Activated B cell treated with CpG ODN at 0.5 μM for 24 hours (primary cell): ENCODE measurements around the gene ENPP1. TPM values are rescaled to one million over a fixed set of nuclear protein-coding genes. Genes with fewer than 3 reads are reported as not detected.

ENCODE experiments used
- ATAC-seq: fragments of 200-7000 bp; cut with Tn5 transposase; one replicate; pipeline ENCODE4 v1.10.0; 2021; ENCODE audit warnings: low read depth, mild to moderate bottlenecking, moderate library complexity
- CTCF ChIA-PET: fragments of 350-600 bp; sonication (Branson Sonifier 250); formaldehyde crosslinking; loops from one replicate; lab custom pipeline; 2021; ENCODE audit warnings: antibody characterized with exemption; lab: Charles Lee
- POLR2A ChIA-PET: fragments of 350-600 bp; sonication (Branson Sonifier 250); formaldehyde crosslinking; loops from one replicate; lab custom pipeline; 2021; ENCODE audit warnings: antibody characterized with exemption; lab: Charles Lee
- DNase-seq: peaks from one replicate; pipeline ENCODE4 v3.0.0; 2022
- H3K27ac Mint-ChIP-seq: one replicate; pipeline ENCODE4 v1.8.0; 2020; ENCODE audit warnings: mixed read lengths
- H3K27me3 Mint-ChIP-seq: one replicate; pipeline ENCODE4 v1.8.0; 2021; ENCODE audit warnings: mixed read lengths
- H3K36me3 Mint-ChIP-seq: one replicate; pipeline ENCODE4 v1.8.0; 2021; ENCODE audit warnings: low read depth, mixed read lengths
- H3K4me1 Mint-ChIP-seq: one replicate; pipeline ENCODE4 v1.8.0; 2021; ENCODE audit warnings: mixed read lengths
- H3K4me3 Mint-ChIP-seq: one replicate; pipeline ENCODE4 v1.8.0; 2020; ENCODE audit warnings: mild to moderate bottlenecking, mixed read lengths
- H3K9me3 Mint-ChIP-seq: one replicate; pipeline ENCODE4 v1.8.0; 2020; ENCODE audit warnings: mixed read lengths
- intact Hi-C: fragments of 100-400 bp; cut with micrococcal nuclease; formaldehyde crosslinking; loops from one replicate; pipeline ENCODE4 v1.15.1; 2024
- total RNA-seq: library from RNA; stranded (reverse); gene quantifications from 2 replicates; pipeline ENCODE4 v1.2.3, GENCODE V29; 2022
- TF ChIP-seq, protein P1 (sequence below): fragments of 200-600 bp; IDR thresholded peaks from one replicate; pipeline ENCODE4 v1.8.0; 2022; ENCODE audit warnings: antibody characterized with exemption, mild to moderate bottlenecking

The ENPP1 gene
- total RNA-seq, result 0.27 and 1.3 TPM in 2 replicates

DNA sequence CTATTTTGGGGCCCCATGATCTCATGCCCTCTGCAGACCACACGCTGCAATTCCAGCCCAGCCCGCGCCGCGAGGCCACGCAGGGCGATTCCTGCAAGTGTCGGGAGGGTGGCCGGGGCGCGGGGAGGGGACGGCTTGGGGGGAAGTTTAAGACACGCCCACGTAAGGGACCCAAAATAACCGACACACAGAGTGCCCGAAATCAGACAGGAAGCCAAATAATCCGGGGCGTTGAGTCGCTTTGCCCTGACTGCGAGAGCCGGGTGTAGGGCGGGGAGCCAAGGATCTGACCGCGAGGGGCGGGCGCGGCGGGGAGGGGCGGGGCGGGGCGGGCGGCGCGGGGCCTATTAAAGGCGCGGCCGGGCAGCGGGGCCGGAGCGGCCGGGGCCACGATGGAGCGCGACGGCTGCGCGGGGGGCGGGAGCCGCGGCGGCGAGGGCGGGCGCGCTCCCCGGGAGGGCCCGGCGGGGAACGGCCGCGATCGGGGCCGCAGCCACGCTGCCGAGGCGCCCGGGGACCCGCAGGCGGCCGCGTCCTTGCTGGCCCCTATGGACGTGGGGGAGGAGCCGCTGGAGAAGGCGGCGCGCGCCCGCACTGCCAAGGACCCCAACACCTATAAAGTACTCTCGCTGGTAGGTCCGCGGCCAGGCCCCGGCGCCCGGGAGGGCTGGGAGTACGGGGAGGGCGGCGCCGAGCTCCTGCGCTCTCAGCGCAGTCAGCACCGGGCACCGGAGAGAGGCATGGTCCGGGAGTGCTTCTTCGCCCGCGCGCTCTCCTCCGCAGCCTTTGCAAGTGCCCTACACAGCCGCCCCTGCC lies at the start of gene ENPP1:
ENPP1 (plus strand) TSS at position 377 of the 816 bp plus-strand sequence; CDS start at position 393, 16 bp downstream.
- peaks cover 32% of the 10 kb centered on the region for H3K27me3 Mint-ChIP-seq
- no peaks in the 10 kb centered on the region for H3K9me3 Mint-ChIP-seq
- peak within 1 kb of the TSS; percentile 90 for H3K4me3 Mint-ChIP-seq
- H3K36me3 Mint-ChIP-seq, result peaks cover 3% of the 10 kb centered on the region
- ATAC-seq (peak; percentile 79), DNase-seq (peak; percentile 45)
- H3K4me1 Mint-ChIP-seq, result peaks cover 16% of the 10 kb centered on the region
- H3K27ac Mint-ChIP-seq, result peak within 1 kb of the TSS; percentile 42
- TF ChIP-seq, protein P1, sequence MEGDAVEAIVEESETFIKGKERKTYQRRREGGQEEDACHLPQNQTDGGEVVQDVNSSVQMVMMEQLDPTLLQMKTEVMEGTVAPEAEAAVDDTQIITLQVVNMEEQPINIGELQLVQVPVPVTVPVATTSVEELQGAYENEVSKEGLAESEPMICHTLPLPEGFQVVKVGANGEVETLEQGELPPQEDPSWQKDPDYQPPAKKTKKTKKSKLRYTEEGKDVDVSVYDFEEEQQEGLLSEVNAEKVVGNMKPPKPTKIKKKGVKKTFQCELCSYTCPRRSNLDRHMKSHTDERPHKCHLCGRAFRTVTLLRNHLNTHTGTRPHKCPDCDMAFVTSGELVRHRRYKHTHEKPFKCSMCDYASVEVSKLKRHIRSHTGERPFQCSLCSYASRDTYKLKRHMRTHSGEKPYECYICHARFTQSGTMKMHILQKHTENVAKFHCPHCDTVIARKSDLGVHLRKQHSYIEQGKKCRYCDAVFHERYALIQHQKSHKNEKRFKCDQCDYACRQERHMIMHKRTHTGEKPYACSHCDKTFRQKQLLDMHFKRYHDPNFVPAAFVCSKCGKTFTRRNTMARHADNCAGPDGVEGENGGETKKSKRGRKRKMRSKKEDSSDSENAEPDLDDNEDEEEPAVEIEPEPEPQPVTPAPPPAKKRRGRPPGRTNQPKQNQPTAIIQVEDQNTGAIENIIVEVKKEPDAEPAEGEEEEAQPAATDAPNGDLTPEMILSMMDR, result no peak
- ChIA-PET CTCF (no interaction called here), POLR2A (no interaction called here)
- intact Hi-C loops, result loop anchor here (1.0 to 5.0 kb wide), 4 partner anchors 104 to 1004 kb away; partner anchors contain the start of genes MED23 and RPS12

DNA sequence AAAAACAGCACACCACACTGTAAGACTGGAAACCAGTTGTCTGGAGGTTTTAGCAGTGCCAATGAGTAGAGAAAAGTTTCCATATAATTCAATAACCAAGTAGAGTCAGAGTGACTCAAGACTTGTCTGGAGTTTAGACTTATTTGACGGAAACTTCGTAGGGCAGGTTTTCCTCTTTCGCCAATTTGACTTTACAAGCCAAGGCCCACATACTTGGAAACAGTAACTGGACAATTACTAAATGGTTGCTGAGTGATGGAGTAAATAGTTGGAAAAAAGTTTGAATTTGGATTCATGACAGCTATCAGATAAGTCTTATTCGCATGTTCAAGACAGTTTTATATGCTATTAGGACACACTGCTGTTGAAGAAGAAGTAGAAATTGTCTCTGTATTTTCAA lies 48.9 kb upstream of the ENPP1 start:
- no peaks in the 10 kb centered on the region for H3K4me1 Mint-ChIP-seq
- no peak overlapping the region for H3K27ac Mint-ChIP-seq
- no peak overlapping the region for H3K4me3 Mint-ChIP-seq
- intact Hi-C loops, result no loop called here
- peaks cover 9% of the 10 kb centered on the region for H3K27me3 Mint-ChIP-seq
- ChIA-PET POLR2A (no interaction called here), CTCF (no interaction called here)
- no peaks in the 10 kb centered on the region for H3K36me3 Mint-ChIP-seq
- ATAC-seq, result no peak
- H3K9me3 Mint-ChIP-seq, result no peaks in the 10 kb centered on the region
- DNase-seq, result no peak
- TF ChIP-seq, protein P1, result no peak

DNA sequence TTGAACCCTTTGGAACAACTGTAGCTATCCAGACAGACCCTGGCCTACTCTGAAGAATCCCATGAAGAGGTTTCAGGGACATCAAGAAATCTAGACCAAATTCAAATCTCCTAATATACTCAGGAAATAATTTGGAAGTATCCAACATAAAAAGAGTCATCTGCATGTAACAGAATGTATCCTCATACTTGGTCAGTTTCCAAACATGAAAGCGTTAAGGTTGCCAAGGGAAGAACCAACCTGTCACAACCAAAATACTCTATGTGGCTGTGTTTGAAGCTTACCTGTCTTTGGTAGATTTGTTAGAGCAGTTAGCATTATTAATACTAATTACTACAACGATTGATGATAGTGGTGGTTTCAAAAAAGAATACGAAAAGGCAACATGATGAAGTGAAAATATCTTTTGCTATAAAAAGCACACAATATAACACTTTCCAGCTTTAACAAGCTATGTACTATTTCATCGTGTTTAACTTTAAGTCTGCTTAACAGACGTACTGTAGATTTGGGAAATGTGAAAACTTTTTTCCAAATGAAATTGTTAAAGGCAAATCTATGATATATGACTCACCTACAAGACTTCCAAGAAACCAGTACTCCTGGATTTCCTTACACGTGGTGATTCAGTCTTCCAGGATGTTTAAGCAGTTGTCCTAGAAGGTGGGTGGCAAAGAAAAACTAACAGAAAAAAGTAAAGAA lies 46.6 kb upstream of the ENPP1 start:
- Mint-ChIP-seq H3K9me3 (no peaks in the 10 kb centered on the region), H3K27me3 (peaks cover 3% of the 10 kb centered on the region), H3K27ac (no peak overlapping the region), H3K4me1 (no peaks in the 10 kb centered on the region), H3K4me3 (no peak overlapping the region), H3K36me3 (no peaks in the 10 kb centered on the region)
- ATAC-seq (no peak), DNase-seq (no peak)
- TF ChIP-seq, protein P1, result no peak
- intact Hi-C loops, result no loop called here
- POLR2A ChIA-PET, result no interaction called here
- CTCF ChIA-PET, result no interaction called here

DNA sequence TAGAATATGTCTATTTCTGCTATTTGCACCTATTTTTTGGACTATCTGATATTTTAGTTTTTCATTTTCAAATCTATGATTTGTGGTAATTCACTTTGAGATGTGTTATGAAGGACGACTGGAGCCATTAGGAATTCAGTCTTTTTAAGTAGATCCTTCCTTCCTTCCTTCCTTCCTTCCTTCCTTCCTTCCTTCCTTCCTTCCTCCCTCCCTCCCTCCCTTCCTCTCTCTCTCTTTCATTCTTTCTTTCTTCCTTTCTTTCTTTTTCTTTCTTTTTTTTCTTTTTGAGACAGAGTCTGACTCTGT lies 46.1 kb upstream of the ENPP1 start:
- H3K4me1 Mint-ChIP-seq, result no peaks in the 10 kb centered on the region
- H3K27ac Mint-ChIP-seq, result no peak overlapping the region
- CTCF ChIA-PET, result no interaction called here
- no peaks in the 10 kb centered on the region for H3K9me3 Mint-ChIP-seq
- TF ChIP-seq, protein P1, result no peak
- no peak overlapping the region for H3K4me3 Mint-ChIP-seq
- H3K36me3 Mint-ChIP-seq, result no peaks in the 10 kb centered on the region
- H3K27me3 Mint-ChIP-seq, result peaks cover 3% of the 10 kb centered on the region
- intact Hi-C loops, result no loop called here
- DNase-seq, result no peak
- ATAC-seq, result no peak
- POLR2A ChIA-PET, result no interaction called here

DNA sequence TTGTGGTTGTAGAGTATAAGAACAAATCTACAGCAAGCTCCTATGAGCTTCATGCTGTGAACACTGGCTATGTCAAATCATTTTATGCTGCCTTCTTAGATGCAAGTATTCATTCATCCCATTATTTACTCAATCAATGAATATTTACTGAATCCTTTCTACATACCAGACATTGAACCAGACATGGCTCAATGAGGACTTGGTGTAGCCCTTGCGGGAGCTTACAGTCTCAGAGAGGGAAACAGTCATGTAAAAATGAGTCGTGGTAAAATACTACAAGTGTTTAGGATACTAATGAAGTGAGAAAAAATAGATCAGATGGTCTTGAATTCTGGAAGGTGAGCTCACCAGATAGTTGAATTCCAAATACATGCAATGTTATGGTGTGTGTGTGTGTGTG lies 44.8 kb upstream of the ENPP1 start:
- ChIA-PET CTCF (no interaction called here), POLR2A (no interaction called here)
- DNase-seq (no peak), ATAC-seq (no peak)
- peaks cover 6% of the 10 kb centered on the region for H3K27me3 Mint-ChIP-seq
- no peak overlapping the region for H3K27ac Mint-ChIP-seq
- TF ChIP-seq, protein P1, result no peak
- H3K4me3 Mint-ChIP-seq, result no peak overlapping the region
- no peaks in the 10 kb centered on the region for H3K9me3 Mint-ChIP-seq
- H3K36me3 Mint-ChIP-seq, result no peaks in the 10 kb centered on the region
- intact Hi-C loops, result no loop called here
- no peaks in the 10 kb centered on the region for H3K4me1 Mint-ChIP-seq
